ENCODE data around the gene CARD19.

The CARD19 gene

GRCh38 chr9:93054758-93055704 lies 41.0 kb upstream of the CARD19 start (continued):
- TF ChIP-seq CSRNP3 (CRISPR knock-in tag; IDR thresholded peaks at IDR 0.05) (no peak), TCF4 (CRISPR knock-in tag; IDR thresholded peaks at IDR 0.05; ENCODE audit: borderline replicate concordance) (no peak), ZC3H10 (CRISPR knock-in tag; IDR thresholded peaks at IDR 0.05) (no peak), RARB (CRISPR knock-in tag; IDR thresholded peaks at IDR 0.05) (no peak), PPARA (CRISPR knock-in tag; IDR thresholded peaks at IDR 0.05; ENCODE audit: borderline replicate concordance) (no peak), SNAI2 (CRISPR knock-in tag; IDR thresholded peaks at IDR 0.05) (no peak), ZNF565 (CRISPR knock-in tag; conservative IDR thresholded peaks at IDR 0.05; ENCODE audit: low read depth) (no peak), ESRRG (CRISPR knock-in tag; IDR thresholded peaks at IDR 0.05) (no peak), ARNTL (CRISPR knock-in tag; IDR thresholded peaks at IDR 0.05; ENCODE audit: borderline replicate concordance, low read depth) (no peak), ZFP3 (CRISPR knock-in tag; IDR thresholded peaks at IDR 0.05) (no peak), PATZ1 (CRISPR knock-in tag; IDR thresholded peaks at IDR 0.05; ENCODE audit: borderline replicate concordance) (no peak)

GRCh38 chr9:93057042-93057702 lies 38.8 kb upstream of the CARD19 start:
- ATAC-seq, result no peak
- TF ChIP-seq ZFP30 (CRISPR knock-in tag; IDR thresholded peaks at IDR 0.05), result no peak
- TF ChIP-seq POU6F1 (CRISPR knock-in tag; IDR thresholded peaks at IDR 0.05; ENCODE audit: borderline replicate concordance, low read depth), result no peak
- TF ChIP-seq CSDC2 (CRISPR knock-in tag; IDR thresholded peaks at IDR 0.05), result no peak
- TF ChIP-seq ESRRG (CRISPR knock-in tag; IDR thresholded peaks at IDR 0.05), result no peak
- no peak for TF ChIP-seq ISL1 (CRISPR knock-in tag; IDR thresholded peaks at IDR 0.05)
- TF ChIP-seq CSRNP3 (CRISPR knock-in tag; IDR thresholded peaks at IDR 0.05), result no peak
- TF ChIP-seq TSHZ2 (CRISPR knock-in tag; IDR thresholded peaks at IDR 0.05), result no peak
- TF ChIP-seq TCF4 (CRISPR knock-in tag; IDR thresholded peaks at IDR 0.05; ENCODE audit: borderline replicate concordance), result no peak
- TF ChIP-seq ARNTL (CRISPR knock-in tag; IDR thresholded peaks at IDR 0.05; ENCODE audit: borderline replicate concordance, low read depth), result no peak
- TF ChIP-seq OSR1 (CRISPR knock-in tag; IDR thresholded peaks at IDR 0.05), result no peak
- TF ChIP-seq ZNF70 (CRISPR knock-in tag; IDR thresholded peaks at IDR 0.05), result no peak
- TF ChIP-seq ZC3H10 (CRISPR knock-in tag; IDR thresholded peaks at IDR 0.05), result no peak
- no peak for TF ChIP-seq PATZ1 (CRISPR knock-in tag; IDR thresholded peaks at IDR 0.05; ENCODE audit: borderline replicate concordance)
- no peak for TF ChIP-seq TOX (CRISPR knock-in tag; IDR thresholded peaks at IDR 0.05; ENCODE audit: borderline replicate concordance)
- no peak for TF ChIP-seq ZNF565 (CRISPR knock-in tag; conservative IDR thresholded peaks at IDR 0.05; ENCODE audit: low read depth)
- no peak for TF ChIP-seq GLIS3 (CRISPR knock-in tag; IDR thresholded peaks at IDR 0.05)
- no peak for TF ChIP-seq SNAI2 (CRISPR knock-in tag; IDR thresholded peaks at IDR 0.05)

All from SK-N-SH treated with all-trans-retinoic acid at 6 μM for 48 hours (cell line).